22Rv1 (cell line): ENCODE data around the gene EOLA1.

Experiments
- ZFX ChIP-seq: fragments of 450-650 bp; IDR thresholded peaks from 2 replicates; pipeline ENCODE4 v1.6.1; 2017; ENCODE audit warnings: antibody characterized with exemption, borderline replicate concordance
- TF ChIP-seq, protein P1 (sequence below): fragments of 450-650 bp; IDR thresholded peaks from 2 replicates; pipeline ENCODE4 v1.5.1; 2017; ENCODE audit warnings: mild to moderate bottlenecking

- TF ChIP-seq, protein P1, sequence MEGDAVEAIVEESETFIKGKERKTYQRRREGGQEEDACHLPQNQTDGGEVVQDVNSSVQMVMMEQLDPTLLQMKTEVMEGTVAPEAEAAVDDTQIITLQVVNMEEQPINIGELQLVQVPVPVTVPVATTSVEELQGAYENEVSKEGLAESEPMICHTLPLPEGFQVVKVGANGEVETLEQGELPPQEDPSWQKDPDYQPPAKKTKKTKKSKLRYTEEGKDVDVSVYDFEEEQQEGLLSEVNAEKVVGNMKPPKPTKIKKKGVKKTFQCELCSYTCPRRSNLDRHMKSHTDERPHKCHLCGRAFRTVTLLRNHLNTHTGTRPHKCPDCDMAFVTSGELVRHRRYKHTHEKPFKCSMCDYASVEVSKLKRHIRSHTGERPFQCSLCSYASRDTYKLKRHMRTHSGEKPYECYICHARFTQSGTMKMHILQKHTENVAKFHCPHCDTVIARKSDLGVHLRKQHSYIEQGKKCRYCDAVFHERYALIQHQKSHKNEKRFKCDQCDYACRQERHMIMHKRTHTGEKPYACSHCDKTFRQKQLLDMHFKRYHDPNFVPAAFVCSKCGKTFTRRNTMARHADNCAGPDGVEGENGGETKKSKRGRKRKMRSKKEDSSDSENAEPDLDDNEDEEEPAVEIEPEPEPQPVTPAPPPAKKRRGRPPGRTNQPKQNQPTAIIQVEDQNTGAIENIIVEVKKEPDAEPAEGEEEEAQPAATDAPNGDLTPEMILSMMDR = no peak
- no peak for TF ChIP-seq ZFX
These were observed 41.0 kb upstream of the EOLA1 start for GRCh38 chrX:149499766-149500165.
